ENCODE data around the gene KTN1. TPM values are rescaled to one million over a fixed set of nuclear protein-coding genes. Genes with fewer than 3 reads are reported as not detected.

Gene KTN1
- total and polyA plus RNA-seq, 2 experiments from 2014 or later, result 119 to 225 TPM

- H3K9ac ChIP-seq, result peak overlapping the region; percentile 82
- peaks cover 14% of the 10 kb centered on the region for H3F3A ChIP-seq (ENCODE audit: insufficient read depth)
- H3K27me3 ChIP-seq (replicated peaks; ENCODE audit: insufficient read depth), result no peaks in the 10 kb centered on the region
- no peaks in the 10 kb centered on the region for H3K36me3 ChIP-seq (ENCODE audit: low read depth)
- H3K79me2 ChIP-seq (ENCODE audit: insufficient read depth), result peaks cover 31% of the 10 kb centered on the region
- WGBS, 2 experiments (ENCODE audit: low coverage in 1 of 2, low lambda C conversion rate in 2 of 2, missing lambda C conversion rate in 2 of 2), result 49% methylated on average over 8 of the region's 8 CpGs
- TF ChIP-seq EZH2phosphoT487 (IDR thresholded peaks at IDR 0.05; ENCODE audit: insufficient read depth, low read depth) (no peak), EZH2 (IDR thresholded peaks at IDR 0.05; ENCODE audit: insufficient read depth, poor library complexity, severe bottlenecking) (no peak)
- in situ Hi-C loops (cut with MboI), result no loop called here
- peak overlapping the region; percentile 79 for H3K4me2 ChIP-seq (ENCODE audit: unreplicated experiment)
- H2AFZ ChIP-seq, result peak overlapping the region; percentile 94
- H4K20me1 ChIP-seq (ENCODE audit: insufficient read depth), result peaks cover 5% of the 10 kb centered on the region; the same call in 1 of the 2 replicates
- peaks cover 36% of the 10 kb centered on the region for H3K4me1 ChIP-seq (ENCODE audit: insufficient read depth)
- no peaks in the 10 kb centered on the region for H3K9me3 ChIP-seq (ENCODE audit: low read depth)
- peak overlapping the region; percentile 75 for H3K27ac ChIP-seq
- peak; percentile 45 for DNase-seq
- peak overlapping the region; percentile 91 for H3K4me3 ChIP-seq
- H3K9me2 ChIP-seq (ENCODE audit: insufficient read depth), result no peaks in the 10 kb centered on the region
Measured at GRCh38 chr14:55578511-55578910, 1.5 kb upstream of the KTN1 start.

- H3K36me3 ChIP-seq (ENCODE audit: low read depth), result no peaks in the 10 kb centered on the region
- H4K20me1 ChIP-seq (ENCODE audit: insufficient read depth), result peaks cover 13% of the 10 kb centered on the region
- peak overlapping the region; percentile 91 for H3K4me2 ChIP-seq (ENCODE audit: unreplicated experiment)
- peaks cover 15% of the 10 kb centered on the region for H3F3A ChIP-seq (ENCODE audit: insufficient read depth)
- WGBS, 2 experiments (ENCODE audit: low coverage in 1 of 2, low lambda C conversion rate in 2 of 2, missing lambda C conversion rate in 2 of 2), result 0 to 3% methylated on average over 51 to 52 of the region's 84 CpGs
- peaks cover 52% of the 10 kb centered on the region for H3K4me1 ChIP-seq (ENCODE audit: insufficient read depth)
- H3K9me3 ChIP-seq (ENCODE audit: low read depth), result no peaks in the 10 kb centered on the region
- peak overlapping the region; percentile 61 for H3K27ac ChIP-seq
- TF ChIP-seq EZH2phosphoT487 (IDR thresholded peaks at IDR 0.05; ENCODE audit: insufficient read depth, low read depth), result no peak
- TF ChIP-seq EZH2 (IDR thresholded peaks at IDR 0.05; ENCODE audit: insufficient read depth, poor library complexity, severe bottlenecking), result no peak
- H3K9ac ChIP-seq, result peak overlapping the region; percentile 84
- DNase-seq, result peak; percentile 76
- peak overlapping the region; percentile 92 for H3K4me3 ChIP-seq
- in situ Hi-C loops (cut with MboI), result no loop called here
- peak overlapping the region; percentile 85 for H2AFZ ChIP-seq
- H3K27me3 ChIP-seq (replicated peaks; ENCODE audit: insufficient read depth), result no peaks in the 10 kb centered on the region
- H3K9me2 ChIP-seq (ENCODE audit: insufficient read depth), result no peaks in the 10 kb centered on the region
- H3K79me2 ChIP-seq (ENCODE audit: insufficient read depth), result peaks cover 53% of the 10 kb centered on the region
Measured at GRCh38 chr14:55580470-55581341, 699 bp downstream of the KTN1 start.

GRCh38 chr14:55581342-55581771 lies 1.4 kb downstream of the KTN1 start:
- in situ Hi-C loops (cut with MboI), result no loop called here
- no peaks in the 10 kb centered on the region for H3K27me3 ChIP-seq (replicated peaks; ENCODE audit: insufficient read depth)
- no peaks in the 10 kb centered on the region for H3K9me2 ChIP-seq (ENCODE audit: insufficient read depth)
- peaks cover 17% of the 10 kb centered on the region for H3F3A ChIP-seq (ENCODE audit: insufficient read depth)
- H3K9ac ChIP-seq, result peak overlapping the region; percentile 84
- no peaks in the 10 kb centered on the region for H3K36me3 ChIP-seq (ENCODE audit: low read depth)
- peak overlapping the region; percentile 92 for H3K4me3 ChIP-seq
- peaks cover 19% of the 10 kb centered on the region for H4K20me1 ChIP-seq (ENCODE audit: insufficient read depth)
- DNase-seq, result no peak
- peak overlapping the region; percentile 85 for H2AFZ ChIP-seq
- no peaks in the 10 kb centered on the region for H3K9me3 ChIP-seq (ENCODE audit: low read depth)
- H3K4me1 ChIP-seq (ENCODE audit: insufficient read depth), result peaks cover 59% of the 10 kb centered on the region
- 32 to 34% methylated on average over 6 of the region's 6 CpGs for WGBS, 2 experiments (ENCODE audit: low coverage in 1 of 2, low lambda C conversion rate in 2 of 2, missing lambda C conversion rate in 2 of 2)
- peak overlapping the region; percentile 91 for H3K4me2 ChIP-seq (ENCODE audit: unreplicated experiment)
- H3K79me2 ChIP-seq (ENCODE audit: insufficient read depth), result peaks cover 59% of the 10 kb centered on the region
- TF ChIP-seq EZH2phosphoT487 (IDR thresholded peaks at IDR 0.05; ENCODE audit: insufficient read depth, low read depth), result no peak
- TF ChIP-seq EZH2 (IDR thresholded peaks at IDR 0.05; ENCODE audit: insufficient read depth, poor library complexity, severe bottlenecking), result no peak
- peak overlapping the region; percentile 61 for H3K27ac ChIP-seq

GRCh38 chr14:55582746-55583145 lies 2.7 kb downstream of the KTN1 start:
- Histone ChIP-seq H3K36me3 (ENCODE audit: low read depth) (no peaks in the 10 kb centered on the region), H3K9me2 (ENCODE audit: insufficient read depth) (no peaks in the 10 kb centered on the region), H3K79me2 (ENCODE audit: insufficient read depth) (peaks cover 73% of the 10 kb centered on the region), H4K20me1 (ENCODE audit: insufficient read depth) (peaks cover 26% of the 10 kb centered on the region), H3K4me3 (peak overlapping the region; percentile 92), H2AFZ (no peak overlapping the region), H3K9ac (no peak overlapping the region), H3K4me1 (ENCODE audit: insufficient read depth) (peaks cover 56% of the 10 kb centered on the region), H3F3A (ENCODE audit: insufficient read depth) (peaks cover 22% of the 10 kb centered on the region), H3K4me2 (ENCODE audit: unreplicated experiment) (peak overlapping the region; percentile 91), H3K27me3 (replicated peaks; ENCODE audit: insufficient read depth) (no peaks in the 10 kb centered on the region), H3K27ac (no peak overlapping the region), H3K9me3 (ENCODE audit: low read depth) (no peaks in the 10 kb centered on the region)
- no peak for DNase-seq
- in situ Hi-C loops (cut with MboI), result no loop called here
- 72 to 74% methylated on average over 2 of the region's 2 CpGs for WGBS, 2 experiments (ENCODE audit: low coverage in 1 of 2, low lambda C conversion rate in 2 of 2, missing lambda C conversion rate in 2 of 2)
- TF ChIP-seq EZH2 (IDR thresholded peaks at IDR 0.05; ENCODE audit: insufficient read depth, poor library complexity, severe bottlenecking) (no peak), EZH2phosphoT487 (IDR thresholded peaks at IDR 0.05; ENCODE audit: insufficient read depth, low read depth) (no peak)

All from GM23248 (cell line).